HepG2 (cell line): ENCODE measurements around the gene TBC1D24. TPM values are rescaled to one million over a fixed set of nuclear protein-coding genes. Genes with fewer than 3 reads are reported as not detected.
A peak's percentile ranks its signal among the peaks of the same experiment; 100 is the strongest.

Experiments
- E2F5 ChIP-seq: sonication (generic); formaldehyde crosslinking; conservative IDR thresholded peaks from 2 replicates; pipeline ENCODE4 v1.4.0; 2020; ENCODE audit warnings: missing genetic modification reagents
- ELF1 ChIP-seq: sonication (generic); formaldehyde crosslinking; IDR thresholded peaks from 2 replicates; pipeline ENCODE4 v1.4.0; 2020; ENCODE audit warnings: missing genetic modification reagents
- FOXK1 ChIP-seq: sonication (generic); formaldehyde crosslinking; IDR thresholded peaks from 2 replicates; pipeline ENCODE4 v1.4.0; 2020; ENCODE audit warnings: low read depth, missing genetic modification reagents, borderline replicate concordance
- HES4 ChIP-seq: sonication (generic); formaldehyde crosslinking; IDR thresholded peaks from 2 replicates; pipeline ENCODE4 v1.9.0; 2021; ENCODE audit warnings: mild to moderate bottlenecking, missing genetic modification reagents, borderline replicate concordance
- POLR2AphosphoS5 ChIP-seq: IDR thresholded peaks from 2 replicates; pipeline ENCODE4 v1.6.1; 2012; ENCODE audit warnings: low read depth, low read length
- PPARG ChIP-seq: conservative IDR thresholded peaks from 2 replicates; pipeline ENCODE4 v1.6.1; 2016; ENCODE audit warnings: missing biosample characterization, missing genetic modification reagents
- RNF2 ChIP-seq: fragments of 450-650 bp; conservative IDR thresholded peaks from 2 replicates; pipeline ENCODE4 v1.6.1; 2016; ENCODE audit warnings: low read depth
- RXRB ChIP-seq: IDR thresholded peaks from 2 replicates; pipeline ENCODE4 v1.6.1; 2016; ENCODE audit warnings: borderline replicate concordance, missing genetic modification reagents, missing compliant biosample characterization
- SIN3B ChIP-seq: fragments of 150-350 bp; IDR thresholded peaks from 2 replicates; pipeline ENCODE4 v1.6.1; 2014; ENCODE audit warnings: low read length
- SNAPC2 ChIP-seq: sonication (generic); formaldehyde crosslinking; IDR thresholded peaks from 2 replicates; pipeline ENCODE4 v1.8.1; 2022; ENCODE audit warnings: mild to moderate bottlenecking, missing genetic modification reagents
- TBX2 ChIP-seq: sonication (generic); formaldehyde crosslinking; IDR thresholded peaks from 2 replicates; pipeline ENCODE4 v1.5.0; 2020; ENCODE audit warnings: missing genetic modification reagents, mild to moderate bottlenecking, borderline replicate concordance
- ZFX ChIP-seq: sonication (generic); formaldehyde crosslinking; IDR thresholded peaks from 2 replicates; pipeline ENCODE4 v1.4.0; 2020; ENCODE audit warnings: mild to moderate bottlenecking, low read depth, missing genetic modification reagents, moderate library complexity
- ZNF331 ChIP-seq: sonication (generic); formaldehyde crosslinking; IDR thresholded peaks from 2 replicates; pipeline ENCODE4 v1.4.0; 2020; ENCODE audit warnings: missing genetic modification reagents
- ZNF441 ChIP-seq: sonication (generic); formaldehyde crosslinking; IDR thresholded peaks from 2 replicates; pipeline ENCODE4 v1.7.0; 2021; ENCODE audit warnings: missing genetic modification reagents, borderline replicate concordance
- ZNF574 ChIP-seq: sonication (generic); formaldehyde crosslinking; IDR thresholded peaks from 2 replicates; pipeline ENCODE4 v1.4.0; 2020; ENCODE audit warnings: missing genetic modification reagents
- ZNF776 ChIP-seq: sonication (generic); formaldehyde crosslinking; IDR thresholded peaks from 2 replicates; pipeline ENCODE4 v1.4.0; 2020; ENCODE audit warnings: mild to moderate bottlenecking, missing genetic modification reagents
- ZSCAN21 ChIP-seq: sonication (generic); formaldehyde crosslinking; IDR thresholded peaks from 2 replicates; pipeline ENCODE4 v1.8.0; 2022; ENCODE audit warnings: mild to moderate bottlenecking, missing genetic modification reagents, moderate library complexity, borderline replicate concordance
- ZSCAN31 ChIP-seq: sonication (generic); formaldehyde crosslinking; IDR thresholded peaks from 2 replicates; pipeline ENCODE4 v1.5.0; 2020; ENCODE audit warnings: low read depth, mild to moderate bottlenecking, missing genetic modification reagents
- polyA plus RNA-seq, 8 experiments: library from polyadenylated mRNA; depleted of rRNA in 3 of 8; stranded (reverse) in 7 of 8; unstranded in 1 of 8; fragments of >200 nt; fragmentation: Illumina TruSeq in 4 of 8; extraction: Trizol in 4 of 8; gene quantifications; 2 replicates each; pipeline versions ENCODE4 v1.2.1 to v1.2.3, GENCODE V29; 2011 to 2016; ENCODE audit warnings: low read depth in 4 of 8, missing spikeins in 1 of 8, mixed read lengths in 1 of 8; ENCODE audit not compliant: insufficient read depth in 1 of 8
- total RNA-seq, 5 experiments: library from RNA; depleted of rRNA; stranded (reverse); fragments of >200 nt; fragmentation: Illumina TruSeq; extraction: Trizol; gene quantifications; 2 replicates each; pipeline ENCODE4 v1.2.3, GENCODE V29; 2016; ENCODE audit warnings: low read depth in 1 of 5
- TF ChIP-seq, protein P1 (sequence below): IDR thresholded peaks from 2 replicates; pipeline ENCODE4 v1.6.1; 2016; ENCODE audit warnings: missing compliant biosample characterization, missing genetic modification reagents, borderline replicate concordance
- TF ChIP-seq, protein P2 (sequence below): sonication (generic); formaldehyde crosslinking; IDR thresholded peaks from 2 replicates; pipeline ENCODE4 v1.5.0; 2020; ENCODE audit warnings: mild to moderate bottlenecking, missing genetic modification reagents

The TBC1D24 gene
- total and polyA plus RNA-seq, 2 of the 13 experiments (the other 11 are each of a cell fraction or from before 2014, with no cell fraction given), result 7.7 to 13.7 TPM

DNA sequence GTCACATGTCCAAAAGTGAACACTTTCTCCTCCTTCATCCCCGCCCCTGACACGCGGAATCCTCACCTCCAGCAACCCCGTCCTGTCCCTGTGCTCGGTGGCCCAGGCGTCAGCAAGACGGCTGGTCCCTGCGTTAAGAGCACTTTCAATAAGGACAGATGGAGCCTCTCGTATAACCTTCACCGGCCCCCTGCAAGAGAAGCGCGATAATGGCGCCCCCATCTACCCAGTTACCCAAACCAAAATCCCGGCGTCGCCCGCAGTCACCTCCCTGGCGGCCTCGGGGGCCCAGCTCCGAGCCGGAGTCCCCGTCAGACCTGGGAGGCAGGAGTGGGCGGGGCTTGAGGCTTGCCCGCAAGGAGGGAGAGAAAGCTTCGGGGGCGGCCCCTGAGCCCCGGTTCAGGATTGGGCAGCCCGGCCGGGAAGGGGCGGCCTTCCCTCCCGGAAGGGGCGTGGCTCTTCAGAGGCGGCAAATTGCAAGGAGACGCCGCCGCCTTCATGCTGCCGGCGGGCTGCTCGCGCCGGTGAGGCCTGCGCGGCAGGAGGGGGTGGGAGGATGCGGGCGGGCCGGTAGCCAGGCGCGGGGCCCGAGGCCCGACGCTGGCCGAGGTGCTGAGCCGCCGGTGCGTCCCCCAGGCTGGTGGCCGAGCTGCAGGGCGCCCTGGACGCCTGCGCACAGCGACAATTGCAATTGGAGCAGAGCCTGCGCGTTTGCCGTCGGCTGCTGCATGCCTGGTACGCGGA lies 15.1 kb upstream of the TBC1D24 start, which contains the start of gene TEDC2 (continued):
- TF ChIP-seq ZNF574 (CRISPR knock-in tag), result peak; percentile 62; the same call in 1 of the 2 replicates
- TF ChIP-seq, protein P1, sequence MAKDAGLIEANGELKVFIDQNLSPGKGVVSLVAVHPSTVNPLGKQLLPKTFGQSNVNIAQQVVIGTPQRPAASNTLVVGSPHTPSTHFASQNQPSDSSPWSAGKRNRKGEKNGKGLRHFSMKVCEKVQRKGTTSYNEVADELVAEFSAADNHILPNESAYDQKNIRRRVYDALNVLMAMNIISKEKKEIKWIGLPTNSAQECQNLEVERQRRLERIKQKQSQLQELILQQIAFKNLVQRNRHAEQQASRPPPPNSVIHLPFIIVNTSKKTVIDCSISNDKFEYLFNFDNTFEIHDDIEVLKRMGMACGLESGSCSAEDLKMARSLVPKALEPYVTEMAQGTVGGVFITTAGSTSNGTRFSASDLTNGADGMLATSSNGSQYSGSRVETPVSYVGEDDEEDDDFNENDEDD (CRISPR knock-in tag), result peak; percentile 97
- TF ChIP-seq POLR2AphosphoS5, result 0 out of 2 replicates have a peak, but pooled peaks have one; percentile 37
- TF ChIP-seq FOXK1 (CRISPR knock-in tag), result no peak
- TF ChIP-seq, protein P2, sequence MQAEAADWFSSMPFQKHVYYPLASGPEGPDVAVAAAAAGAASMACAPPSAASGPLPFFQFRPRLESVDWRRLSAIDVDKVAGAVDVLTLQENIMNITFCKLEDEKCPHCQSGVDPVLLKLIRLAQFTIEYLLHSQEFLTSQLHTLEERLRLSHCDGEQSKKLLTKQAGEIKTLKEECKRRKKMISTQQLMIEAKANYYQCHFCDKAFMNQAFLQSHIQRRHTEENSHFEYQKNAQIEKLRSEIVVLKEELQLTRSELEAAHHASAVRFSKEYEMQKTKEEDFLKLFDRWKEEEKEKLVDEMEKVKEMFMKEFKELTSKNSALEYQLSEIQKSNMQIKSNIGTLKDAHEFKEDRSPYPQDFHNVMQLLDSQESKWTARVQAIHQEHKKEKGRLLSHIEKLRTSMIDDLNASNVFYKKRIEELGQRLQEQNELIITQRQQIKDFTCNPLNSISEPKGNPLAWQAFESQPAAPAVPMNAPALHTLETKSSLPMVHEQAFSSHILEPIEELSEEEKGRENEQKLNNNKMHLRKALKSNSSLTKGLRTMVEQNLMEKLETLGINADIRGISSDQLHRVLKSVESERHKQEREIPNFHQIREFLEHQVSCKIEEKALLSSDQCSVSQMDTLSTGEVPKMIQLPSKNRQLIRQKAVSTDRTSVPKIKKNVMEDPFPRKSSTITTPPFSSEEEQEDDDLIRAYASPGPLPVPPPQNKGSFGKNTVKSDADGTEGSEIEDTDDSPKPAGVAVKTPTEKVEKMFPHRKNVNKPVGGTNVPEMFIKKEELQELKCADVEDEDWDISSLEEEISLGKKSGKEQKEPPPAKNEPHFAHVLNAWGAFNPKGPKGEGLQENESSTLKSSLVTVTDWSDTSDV (CRISPR knock-in tag), result 0 out of 2 replicates have a peak, but pooled peaks have one; percentile 12
- TF ChIP-seq HES4, result 0 out of 2 replicates have a peak, but pooled peaks have one; percentile 37
- 0 out of 2 replicates have a peak, but pooled peaks have one; percentile 7 for TF ChIP-seq RXRB (CRISPR knock-in tag)
- peak; percentile 91 for TF ChIP-seq SIN3B
- TF ChIP-seq TBX2, result peak; percentile 16; the same call in 1 of the 2 replicates
- TF ChIP-seq ZNF331 (CRISPR knock-in tag), result peak; percentile 31; the same call in 1 of the 2 replicates
- peak; percentile 62 for TF ChIP-seq ELF1 (CRISPR knock-in tag)
- 0 out of 2 replicates have a peak, but pooled peaks have one; percentile 11 for TF ChIP-seq PPARG (CRISPR knock-in tag)
- TF ChIP-seq ZFX, result peak; percentile 81
- TF ChIP-seq ZSCAN31, result 0 out of 2 replicates have a peak, but pooled peaks have one; percentile 58
- 0 out of 2 replicates have a peak, but pooled peaks have one; percentile 31 for TF ChIP-seq SNAPC2 (CRISPR knock-in tag)
- TF ChIP-seq E2F5 (CRISPR knock-in tag), result peak; percentile 86
- 0 out of 2 replicates have a peak, but pooled peaks have one; percentile 21 for TF ChIP-seq ZNF776 (CRISPR knock-in tag)
- TF ChIP-seq RNF2, result 0 out of 2 replicates have a peak, but pooled peaks have one; percentile 22
- no peak for TF ChIP-seq ZNF441 (CRISPR knock-in tag)
- TF ChIP-seq ZSCAN21 (CRISPR knock-in tag), result peak; percentile 92
